HPDE6-E6E7 (cell line): ENCODE measurements around the gene SEPTIN3.

Experiments used
- DNase-seq: peaks from one replicate; pipeline ENCODE4 v3.0.0; 2011; ENCODE audit warnings: missing footprints; ENCODE audit errors: extremely low spot score

The SEPTIN3 gene

DNA sequence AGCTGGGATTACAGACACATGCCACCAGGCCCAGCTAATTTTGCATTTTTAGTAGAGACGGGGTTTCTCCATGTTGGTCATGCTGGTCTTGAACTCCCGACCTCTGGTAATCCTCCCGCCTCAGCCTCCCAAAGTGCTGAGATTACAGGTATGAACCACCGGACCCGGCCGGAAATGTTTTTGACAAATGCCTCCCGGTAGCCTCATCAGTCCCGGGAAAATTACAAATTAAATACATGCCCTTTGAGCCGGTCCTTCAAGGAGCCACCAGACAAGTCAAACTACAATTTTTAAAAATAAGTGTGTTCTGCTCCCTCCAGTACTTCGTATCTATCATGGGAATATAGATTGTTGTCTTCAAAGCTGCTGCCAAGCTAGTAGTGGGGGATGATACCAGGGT is 46.9 kb downstream of the SEPTIN3 start:
- no peak for DNase-seq

DNA sequence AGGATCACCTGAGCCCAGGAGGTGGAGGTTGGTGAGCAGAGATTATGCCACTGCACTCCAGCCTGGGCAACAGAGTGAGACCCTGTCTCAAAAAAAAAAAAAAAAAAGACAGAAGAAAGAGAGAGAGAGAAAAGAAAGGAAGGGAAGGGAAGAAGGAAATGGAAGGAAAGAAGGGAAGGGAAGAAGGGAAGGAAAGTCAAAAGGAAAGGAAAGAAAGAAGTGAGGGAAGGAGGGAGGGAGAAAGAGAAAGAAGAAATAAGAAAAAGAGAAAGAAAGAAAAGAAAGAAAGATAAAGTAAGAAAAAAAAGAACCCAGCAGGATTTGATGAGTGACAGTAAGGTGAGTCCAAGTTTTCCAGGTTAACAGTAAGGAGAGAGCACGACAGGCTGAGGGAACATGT is 49.0 kb downstream of the SEPTIN3 start:
- no peak for DNase-seq
